Neural progenitor cell (in vitro differentiated cells): Measurements from ENCODE around the gene COL23A1.

ENCODE experiments used
- EZH2 ChIP-seq: fragments of 200-600 bp; sonication (generic); IDR thresholded peaks from 2 replicates; pipeline ENCODE4 v1.6.1; 2017; ENCODE audit warnings: antibody characterized with exemption, mild to moderate bottlenecking, moderate library complexity
- EZH2phosphoT487 ChIP-seq: fragments of 200-600 bp; sonication (generic); IDR thresholded peaks from 2 replicates; pipeline ENCODE4 v1.6.1; 2017; ENCODE audit warnings: antibody characterized with exemption
- TF ChIP-seq, protein P1 (sequence below): fragments of 200-600 bp; sonication (generic); IDR thresholded peaks from 2 replicates; pipeline ENCODE4 v1.5.1; 2017; ENCODE audit warnings: antibody characterized with exemption, mild to moderate bottlenecking

DNA sequence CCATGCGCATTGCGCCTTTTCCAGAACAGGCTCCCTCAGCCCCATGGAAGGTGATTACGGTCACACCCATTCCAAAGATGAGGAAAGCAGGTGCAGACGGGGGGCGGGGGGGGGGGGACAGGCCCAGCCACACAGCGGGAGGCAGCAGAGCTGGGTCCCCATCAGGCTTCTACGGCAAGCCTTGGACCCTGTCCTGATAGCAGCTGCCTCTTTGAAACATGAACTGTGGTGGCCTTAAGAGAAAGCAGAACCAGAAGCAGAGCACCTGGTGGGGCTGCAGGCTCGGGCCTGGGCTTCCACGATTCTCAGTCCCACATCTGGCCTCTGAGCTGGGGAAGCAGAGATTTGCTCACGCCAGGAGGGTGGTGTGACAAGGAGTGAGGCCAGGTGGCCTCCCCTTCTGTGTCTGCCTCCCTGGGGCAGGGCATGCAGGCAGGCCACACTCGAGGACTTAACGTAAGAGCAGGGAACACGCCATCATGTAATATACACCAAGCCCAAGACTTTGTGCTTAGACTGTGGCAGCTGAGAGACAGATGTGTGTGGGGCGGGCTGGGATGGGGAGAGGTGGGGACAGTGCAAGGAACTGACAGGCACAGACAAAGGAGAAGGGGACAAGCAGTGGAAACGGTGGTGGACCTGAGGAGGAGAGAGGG lies 343.4 kb downstream of the COL23A1 start:
- TF ChIP-seq, protein P1, sequence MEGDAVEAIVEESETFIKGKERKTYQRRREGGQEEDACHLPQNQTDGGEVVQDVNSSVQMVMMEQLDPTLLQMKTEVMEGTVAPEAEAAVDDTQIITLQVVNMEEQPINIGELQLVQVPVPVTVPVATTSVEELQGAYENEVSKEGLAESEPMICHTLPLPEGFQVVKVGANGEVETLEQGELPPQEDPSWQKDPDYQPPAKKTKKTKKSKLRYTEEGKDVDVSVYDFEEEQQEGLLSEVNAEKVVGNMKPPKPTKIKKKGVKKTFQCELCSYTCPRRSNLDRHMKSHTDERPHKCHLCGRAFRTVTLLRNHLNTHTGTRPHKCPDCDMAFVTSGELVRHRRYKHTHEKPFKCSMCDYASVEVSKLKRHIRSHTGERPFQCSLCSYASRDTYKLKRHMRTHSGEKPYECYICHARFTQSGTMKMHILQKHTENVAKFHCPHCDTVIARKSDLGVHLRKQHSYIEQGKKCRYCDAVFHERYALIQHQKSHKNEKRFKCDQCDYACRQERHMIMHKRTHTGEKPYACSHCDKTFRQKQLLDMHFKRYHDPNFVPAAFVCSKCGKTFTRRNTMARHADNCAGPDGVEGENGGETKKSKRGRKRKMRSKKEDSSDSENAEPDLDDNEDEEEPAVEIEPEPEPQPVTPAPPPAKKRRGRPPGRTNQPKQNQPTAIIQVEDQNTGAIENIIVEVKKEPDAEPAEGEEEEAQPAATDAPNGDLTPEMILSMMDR = no peak
- TF ChIP-seq EZH2 (no peak), EZH2phosphoT487 (no peak)
